HG03066 (cell line): ENCODE results near the gene FGL2.
"Not testable (repeated sequence)": the region's sequence is repeated elsewhere in the genome, so short reads cannot be mapped to it uniquely, and the experiment has no call there.

Source experiments
- ATAC-seq: cut with Tn5 transposase; IDR thresholded peaks from one replicate; pipeline ENCODE4 v1.9.1; 2021; ENCODE audit warnings: low read depth; ENCODE audit not compliant: unreplicated experiment

FGL2 gene, protein sequence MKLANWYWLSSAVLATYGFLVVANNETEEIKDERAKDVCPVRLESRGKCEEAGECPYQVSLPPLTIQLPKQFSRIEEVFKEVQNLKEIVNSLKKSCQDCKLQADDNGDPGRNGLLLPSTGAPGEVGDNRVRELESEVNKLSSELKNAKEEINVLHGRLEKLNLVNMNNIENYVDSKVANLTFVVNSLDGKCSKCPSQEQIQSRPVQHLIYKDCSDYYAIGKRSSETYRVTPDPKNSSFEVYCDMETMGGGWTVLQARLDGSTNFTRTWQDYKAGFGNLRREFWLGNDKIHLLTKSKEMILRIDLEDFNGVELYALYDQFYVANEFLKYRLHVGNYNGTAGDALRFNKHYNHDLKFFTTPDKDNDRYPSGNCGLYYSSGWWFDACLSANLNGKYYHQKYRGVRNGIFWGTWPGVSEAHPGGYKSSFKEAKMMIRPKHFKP

DNA sequence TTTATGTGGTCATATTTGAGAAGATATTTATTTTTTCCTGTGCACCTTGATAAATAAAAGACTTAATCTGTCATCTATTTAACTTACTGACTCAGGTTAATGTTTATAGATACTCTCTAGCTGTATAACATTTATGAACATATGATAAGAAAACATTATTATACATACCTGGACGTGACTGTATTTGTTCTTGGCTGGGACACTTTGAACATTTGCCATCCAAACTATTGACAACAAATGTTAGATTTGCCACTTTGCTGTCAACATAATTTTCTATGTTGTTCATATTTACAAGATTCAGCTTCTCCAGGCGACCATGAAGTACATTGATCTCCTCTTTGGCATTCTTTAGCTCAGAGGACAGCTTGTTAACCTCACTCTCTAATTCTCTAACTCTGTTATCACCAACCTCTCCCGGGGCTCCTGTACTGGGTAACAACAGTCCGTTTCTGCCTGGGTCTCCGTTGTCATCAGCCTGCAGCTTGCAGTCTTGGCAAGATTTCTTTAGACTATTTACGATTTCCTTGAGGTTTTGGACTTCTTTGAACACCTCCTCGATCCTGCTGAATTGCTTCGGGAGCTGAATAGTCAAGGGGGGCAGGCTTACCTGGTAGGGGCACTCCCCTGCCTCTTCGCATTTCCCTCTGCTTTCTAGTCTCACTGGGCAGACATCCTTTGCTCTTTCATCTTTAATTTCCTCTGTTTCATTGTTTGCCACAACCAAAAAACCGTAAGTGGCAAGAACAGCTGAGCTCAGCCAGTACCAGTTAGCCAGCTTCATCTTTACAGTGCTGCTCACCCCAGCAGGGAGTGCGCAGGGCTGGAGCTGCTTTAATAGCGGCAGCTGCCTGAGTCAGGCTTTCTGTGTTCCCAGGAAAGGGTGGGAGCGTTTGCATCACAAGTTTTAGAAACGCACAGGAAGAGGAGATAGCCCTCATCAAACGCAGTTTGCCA, at the start of gene FGL2:
Gene FGL2 (minus strand): TSS at position 807 of the 954 bp plus-strand sequence. CDS start 26 bp downstream, at position 781.
- ATAC-seq = no peak

DNA sequence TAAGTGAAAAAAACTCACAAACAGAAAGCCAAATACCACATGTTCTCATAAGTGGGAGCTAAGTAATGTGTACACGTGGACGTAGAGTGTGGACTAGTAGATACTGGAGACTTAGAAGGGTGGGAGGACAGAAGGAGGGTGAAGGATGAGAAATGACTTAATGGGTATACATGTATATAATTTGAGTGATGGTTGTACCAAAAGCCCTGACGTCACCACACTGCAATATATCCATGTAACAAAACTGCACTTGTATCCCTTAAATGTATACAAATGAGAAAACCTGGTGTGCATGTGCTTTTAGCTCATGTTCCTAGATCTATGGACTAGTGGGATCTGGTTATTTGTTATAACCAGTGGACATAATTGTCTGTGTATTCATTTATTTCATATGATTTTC, 48.5 kb upstream of the FGL2 start:
- ATAC-seq = no peak

DNA sequence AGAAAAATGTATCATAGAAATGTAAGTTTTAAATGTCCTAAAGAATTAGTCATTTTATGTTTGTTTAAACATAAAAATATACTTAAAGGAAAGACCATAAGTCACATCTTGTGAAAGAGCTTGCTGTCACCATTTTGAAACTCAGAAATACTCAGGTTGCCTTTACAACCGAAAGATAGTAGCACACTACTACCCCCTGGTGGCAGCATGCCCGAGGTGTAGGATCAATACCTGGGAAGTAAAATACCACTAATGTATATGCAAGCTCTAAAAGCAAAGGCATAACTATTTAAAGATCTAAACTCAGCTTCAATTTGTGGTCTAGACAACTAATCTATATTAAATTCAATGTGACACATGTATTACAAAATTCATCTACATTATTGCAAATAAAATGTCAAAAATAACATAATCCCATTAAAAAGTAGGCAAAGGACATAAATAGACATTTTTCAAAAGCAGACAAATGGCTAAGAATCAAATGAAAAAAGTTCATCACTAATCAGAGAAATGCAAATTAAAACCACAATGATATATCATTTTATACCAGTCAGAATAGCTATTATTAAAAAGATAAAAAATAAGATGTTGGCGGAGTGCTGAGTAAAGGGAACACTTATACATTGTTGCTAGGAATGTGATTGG, 47.7 kb upstream of the FGL2 start:
- ATAC-seq = peak; percentile 52

DNA sequence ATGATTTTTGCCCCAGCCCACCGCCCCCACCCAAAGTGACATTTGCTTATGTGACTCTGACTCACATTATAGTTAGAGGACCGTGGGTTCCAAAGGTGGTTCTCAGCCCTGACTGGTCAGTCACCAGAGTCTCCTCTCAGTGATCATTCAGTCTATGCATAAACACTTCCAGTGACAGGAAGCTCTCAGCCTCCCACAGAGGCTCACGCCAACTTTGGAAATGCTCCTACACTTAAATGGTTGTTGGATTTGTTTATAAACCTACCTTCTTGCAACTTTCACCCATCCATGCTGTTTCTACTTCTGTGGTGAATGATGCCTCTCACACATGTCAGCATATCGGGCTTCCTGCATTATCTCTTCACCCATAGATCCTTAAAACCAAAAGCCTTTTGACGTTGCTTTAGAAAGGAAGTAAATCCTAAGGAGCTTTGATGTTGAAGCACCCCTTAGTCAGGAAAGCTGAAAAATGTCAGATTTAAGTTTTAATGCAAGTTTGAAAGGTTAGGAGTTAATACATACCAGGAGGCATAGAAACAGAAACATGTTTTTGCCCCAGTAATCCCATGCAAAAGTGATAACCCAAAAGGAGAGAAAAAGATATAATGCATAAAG, 46.5 kb upstream of the FGL2 start:
- no peak for ATAC-seq

DNA sequence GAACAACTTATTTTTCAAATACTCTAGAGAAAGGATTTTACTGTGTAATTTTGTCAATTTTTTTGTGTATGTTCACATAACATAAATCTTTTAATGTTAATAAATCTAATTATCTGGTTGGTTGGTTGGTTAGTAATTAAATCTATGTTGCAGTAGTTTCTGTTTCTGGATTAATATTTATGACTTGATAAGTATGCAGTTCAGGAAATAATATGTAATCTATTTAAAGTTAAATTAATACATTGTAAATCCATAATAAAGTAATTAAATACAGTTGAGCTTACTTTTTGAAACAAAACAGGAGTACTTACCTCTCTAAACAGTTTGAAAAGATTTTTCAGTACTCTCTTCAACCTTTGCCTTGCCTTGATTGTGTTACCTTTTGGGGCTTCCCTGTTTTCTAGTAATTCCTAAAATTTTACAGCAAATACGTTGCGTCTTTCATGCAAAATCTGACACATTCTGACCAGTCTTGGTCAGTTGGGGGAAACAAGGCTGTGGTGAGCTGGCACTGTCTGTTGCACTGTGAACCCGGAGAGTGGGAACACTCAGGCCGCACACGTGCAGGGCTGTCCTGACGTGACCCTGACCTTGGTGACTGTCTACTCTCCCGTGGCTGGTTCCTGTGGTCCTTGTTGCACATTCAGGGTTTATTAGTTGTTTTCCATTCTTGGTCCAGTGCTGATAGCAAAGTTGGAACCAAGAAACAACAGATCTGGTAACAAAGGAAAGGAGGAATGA, 45.6 kb upstream of the FGL2 start:
- ATAC-seq = no peak

DNA sequence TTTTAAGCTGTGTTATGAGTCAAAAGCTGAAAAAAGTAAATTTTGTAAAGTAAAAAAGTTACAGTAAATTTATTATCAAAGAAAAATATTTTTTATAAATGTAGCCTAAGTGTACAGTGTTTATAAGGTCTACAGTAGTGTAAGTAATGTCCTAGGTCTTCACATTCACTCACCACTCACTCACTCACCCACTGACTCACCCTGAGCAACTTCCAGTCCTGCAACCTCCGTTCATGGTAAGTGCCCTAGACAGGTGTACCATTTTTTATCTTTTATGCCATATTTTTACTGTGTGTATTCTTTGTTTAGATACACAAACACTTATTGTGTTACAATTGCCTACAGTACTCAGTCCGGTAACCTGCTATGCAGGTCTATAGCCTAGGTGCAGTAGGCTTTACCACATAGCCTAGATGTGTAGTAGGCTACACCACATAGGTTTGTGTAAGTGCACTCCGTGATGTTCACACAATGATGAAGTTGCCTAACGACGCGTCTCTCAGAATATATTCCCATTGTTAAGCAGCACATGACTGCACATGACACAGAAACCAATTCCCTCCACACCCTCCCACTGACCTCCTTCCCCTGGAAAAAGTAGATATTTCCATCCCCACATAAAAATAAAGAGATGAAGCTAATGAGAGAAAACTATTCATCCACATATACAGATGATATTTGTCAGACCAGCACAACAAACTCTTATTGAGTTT, 44.8 kb upstream of the FGL2 start:
- no peak for ATAC-seq

DNA sequence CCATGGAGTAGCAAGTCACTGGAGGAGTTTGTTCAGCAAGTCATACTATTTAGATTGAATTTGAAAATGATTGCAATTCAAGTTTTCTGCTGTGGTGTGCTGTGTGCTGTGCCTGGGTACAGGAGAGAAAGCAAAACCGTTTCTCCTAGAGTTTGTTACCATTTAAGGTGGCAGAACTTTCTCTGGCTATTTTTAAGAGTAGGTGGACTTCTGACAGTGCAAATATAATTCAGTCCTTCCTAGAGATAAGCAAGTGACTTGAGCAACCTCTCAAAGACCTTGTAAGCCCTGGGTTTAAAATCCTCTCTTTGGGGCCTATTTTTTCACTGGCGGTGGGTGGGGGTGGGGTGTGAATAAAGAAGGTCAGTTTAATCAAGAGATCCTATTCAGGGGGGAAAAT, 42.9 kb upstream of the FGL2 start:
- ATAC-seq = no peak

DNA sequence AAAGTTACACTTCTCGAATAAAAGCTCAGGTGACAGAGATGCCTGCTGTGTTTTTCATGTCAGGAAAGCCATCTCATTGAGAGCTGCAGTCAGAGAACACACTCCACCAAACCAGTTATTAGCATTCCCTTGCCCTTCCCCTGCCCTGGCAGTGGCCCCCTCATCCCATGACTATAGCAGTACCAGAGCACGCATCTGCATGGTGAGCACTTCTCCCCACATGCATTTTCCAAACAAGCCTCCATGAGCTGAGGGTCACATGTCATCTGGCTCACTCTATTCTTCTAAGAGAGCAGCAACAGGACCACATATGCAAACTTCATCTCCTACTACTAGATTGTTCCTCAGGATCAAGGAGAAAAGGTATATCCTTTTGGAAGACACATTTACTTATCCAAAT, 42.4 kb upstream of the FGL2 start:
- ATAC-seq = no peak

DNA sequence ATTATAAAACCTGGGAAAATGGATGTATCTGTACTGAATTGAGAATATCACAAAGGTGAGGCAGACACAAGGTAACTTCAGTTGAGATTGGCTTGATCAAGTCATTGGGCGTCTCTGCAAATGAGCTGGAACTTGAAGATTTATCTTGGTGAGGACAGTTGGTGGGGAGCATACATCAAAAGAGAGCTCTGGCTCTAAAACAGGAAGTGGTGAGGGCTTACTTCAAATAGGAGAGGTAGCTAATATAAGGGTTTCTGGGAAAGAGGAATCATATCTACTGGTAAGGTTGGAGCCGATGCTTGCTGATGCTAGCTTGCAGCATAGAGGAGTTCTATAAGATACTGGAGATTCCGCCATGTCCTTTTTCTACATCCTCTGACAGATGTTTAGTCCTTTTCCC, 39.9 kb upstream of the FGL2 start:
- ATAC-seq = no peak

DNA sequence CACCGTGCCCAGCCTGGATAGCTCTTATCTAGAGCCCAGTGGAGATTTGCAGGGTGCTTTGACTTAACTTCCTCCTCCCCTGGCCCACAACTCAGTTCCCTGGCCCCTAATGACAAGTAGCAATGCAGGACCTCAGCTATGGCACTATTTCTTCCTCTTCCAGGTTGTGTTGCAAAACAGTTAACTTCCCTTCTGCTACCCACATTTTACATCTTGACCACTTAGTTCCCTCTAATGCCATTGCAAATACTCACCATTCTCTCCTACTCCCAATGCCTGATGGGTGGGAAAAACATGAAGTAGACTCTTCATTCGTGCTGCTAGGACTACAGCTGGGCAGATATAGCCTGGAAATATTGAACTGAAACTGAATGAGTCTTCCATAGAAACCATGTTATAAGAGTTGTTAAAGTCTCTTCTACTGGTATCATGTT, 39.1 kb upstream of the FGL2 start:
- no peak for ATAC-seq

DNA sequence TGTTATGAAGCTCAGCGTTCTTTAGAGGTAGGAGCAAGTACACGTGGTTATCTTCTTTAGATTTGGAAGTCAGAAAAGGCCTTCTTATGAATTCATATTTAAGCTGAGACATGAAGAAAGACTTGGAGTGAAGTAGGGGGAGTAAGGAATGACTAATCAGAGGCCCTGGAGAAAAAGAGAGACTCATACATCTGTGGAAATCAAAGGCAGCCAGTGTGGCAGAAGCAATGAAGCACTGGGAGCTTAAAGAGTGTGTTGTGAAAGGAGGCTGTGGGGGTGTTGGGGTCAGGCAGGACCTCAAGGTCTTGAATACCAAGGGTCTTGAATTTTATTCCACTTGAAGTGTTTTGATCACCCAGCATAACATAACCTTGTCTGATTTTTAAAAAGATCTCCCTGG, 35.7 kb upstream of the FGL2 start:
- no peak for ATAC-seq

DNA sequence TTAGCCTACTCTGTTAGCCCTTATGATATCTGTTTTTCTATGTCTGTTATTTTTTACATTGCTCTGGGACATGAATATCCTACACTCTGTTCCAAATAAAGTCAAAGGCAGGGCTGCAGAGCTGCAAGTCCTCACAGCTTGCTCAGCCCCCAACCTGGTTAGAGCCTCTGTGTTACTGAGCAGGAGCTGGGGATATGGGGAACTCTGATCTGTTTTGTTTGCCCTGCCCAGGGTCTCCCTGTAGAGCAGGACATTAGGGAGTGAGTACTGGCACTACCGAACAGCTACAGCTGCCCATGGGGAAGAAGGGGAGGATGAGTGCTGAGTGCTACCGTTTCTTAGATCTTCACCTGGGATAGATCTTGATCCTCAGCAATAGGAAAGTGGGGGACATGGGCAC, 32.8 kb upstream of the FGL2 start:
- ATAC-seq = no peak

DNA sequence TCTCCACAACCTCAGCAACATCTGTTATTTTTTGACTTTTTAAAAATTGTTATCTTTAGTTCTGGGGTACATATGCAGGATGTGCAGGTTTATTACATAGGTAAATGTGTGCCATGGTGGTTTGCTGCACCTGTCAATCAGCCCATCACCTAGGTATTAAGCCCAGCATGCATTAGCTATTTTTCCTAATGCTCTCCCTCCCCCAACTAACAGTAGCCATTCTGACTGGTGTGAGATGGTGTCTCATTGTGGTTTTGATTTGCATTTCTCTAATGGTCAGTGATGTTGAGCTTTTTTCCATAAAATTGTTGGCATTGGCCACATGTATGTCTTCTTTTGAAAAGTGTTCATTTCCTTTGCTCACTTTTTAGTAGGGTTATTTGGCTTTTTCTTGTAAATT, 29.2 kb upstream of the FGL2 start:
- ATAC-seq = not testable (repeated sequence)

DNA sequence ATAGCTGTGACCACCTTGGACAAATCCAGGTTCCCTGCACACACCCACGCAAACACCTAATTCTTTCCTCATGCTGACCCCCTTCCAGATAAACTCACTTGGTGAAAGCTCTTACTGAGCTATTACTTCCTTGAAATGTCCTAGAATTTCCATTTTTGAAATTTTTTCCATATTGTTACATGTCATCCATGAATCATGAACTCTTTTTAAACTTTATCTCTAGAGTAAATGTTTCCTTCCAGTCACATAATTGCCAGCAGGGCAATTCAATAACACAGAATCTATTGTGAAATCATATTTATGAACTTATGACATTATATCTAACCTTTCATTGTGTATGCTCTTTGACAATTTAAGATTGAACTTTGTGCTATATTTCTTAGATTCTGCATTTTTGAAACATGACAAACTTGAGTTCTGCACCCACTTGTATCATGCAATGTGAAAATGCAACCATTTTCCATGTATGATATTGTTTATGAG, 26.8 kb upstream of the FGL2 start:
- no peak for ATAC-seq

DNA sequence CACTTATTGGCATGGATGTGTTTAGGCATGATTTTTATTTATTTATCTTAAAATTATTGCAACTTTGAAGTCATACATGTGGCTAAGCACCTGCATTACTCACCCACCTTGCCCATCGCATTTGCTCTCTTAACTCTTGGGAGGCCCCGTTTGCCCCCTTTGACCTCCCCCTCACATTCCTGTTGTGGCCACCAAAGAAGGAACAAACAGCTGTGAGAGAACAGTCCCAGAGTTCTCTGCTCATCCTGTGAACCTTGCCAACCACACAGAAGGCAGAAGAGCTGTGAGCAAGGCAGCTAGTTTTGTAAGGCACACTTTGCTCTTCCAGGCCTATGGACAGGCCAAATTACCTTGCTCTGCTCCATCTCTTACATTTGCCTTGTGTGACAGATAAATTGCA, 23.6 kb upstream of the FGL2 start:
- no peak for ATAC-seq

DNA sequence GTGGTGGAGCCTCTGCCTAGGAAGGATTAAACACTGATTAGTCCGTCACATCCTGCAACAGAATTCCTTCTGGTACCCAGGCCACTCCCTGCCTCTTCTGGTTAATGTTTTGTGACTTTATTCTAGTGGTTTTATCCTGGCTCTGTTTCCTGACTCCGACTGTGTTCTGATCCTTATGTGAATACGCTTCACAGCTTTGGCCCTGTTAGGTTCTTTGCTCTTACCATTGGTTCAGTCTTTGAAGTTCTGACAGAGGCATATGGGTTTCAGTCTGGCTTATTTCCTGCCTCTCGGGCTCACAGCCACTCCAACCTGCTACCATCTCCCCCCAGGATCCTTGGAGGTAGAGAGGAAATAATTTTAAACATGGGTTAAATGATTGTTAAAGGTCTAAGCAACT, 23.2 kb upstream of the FGL2 start:
- no peak for ATAC-seq

DNA sequence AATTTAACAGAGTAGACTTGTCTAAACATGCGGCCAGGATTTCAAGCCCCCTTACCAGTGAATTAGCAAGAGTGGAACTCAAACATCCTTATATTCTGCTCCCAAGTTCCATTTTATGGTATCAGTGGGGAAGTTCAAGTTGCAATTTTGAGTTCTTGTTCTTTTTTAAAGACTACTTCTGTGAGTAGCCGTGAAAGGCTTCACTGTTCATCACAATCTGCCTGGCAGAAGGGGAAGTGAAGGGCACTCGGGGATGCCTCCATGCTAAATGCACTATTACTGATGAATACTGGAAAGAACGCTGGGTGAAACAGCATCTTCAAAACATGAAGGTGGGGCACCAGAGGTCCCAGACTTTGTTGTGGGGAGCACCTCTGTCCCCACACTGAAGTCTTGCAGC, 22.4 kb upstream of the FGL2 start:
- no peak for ATAC-seq

DNA sequence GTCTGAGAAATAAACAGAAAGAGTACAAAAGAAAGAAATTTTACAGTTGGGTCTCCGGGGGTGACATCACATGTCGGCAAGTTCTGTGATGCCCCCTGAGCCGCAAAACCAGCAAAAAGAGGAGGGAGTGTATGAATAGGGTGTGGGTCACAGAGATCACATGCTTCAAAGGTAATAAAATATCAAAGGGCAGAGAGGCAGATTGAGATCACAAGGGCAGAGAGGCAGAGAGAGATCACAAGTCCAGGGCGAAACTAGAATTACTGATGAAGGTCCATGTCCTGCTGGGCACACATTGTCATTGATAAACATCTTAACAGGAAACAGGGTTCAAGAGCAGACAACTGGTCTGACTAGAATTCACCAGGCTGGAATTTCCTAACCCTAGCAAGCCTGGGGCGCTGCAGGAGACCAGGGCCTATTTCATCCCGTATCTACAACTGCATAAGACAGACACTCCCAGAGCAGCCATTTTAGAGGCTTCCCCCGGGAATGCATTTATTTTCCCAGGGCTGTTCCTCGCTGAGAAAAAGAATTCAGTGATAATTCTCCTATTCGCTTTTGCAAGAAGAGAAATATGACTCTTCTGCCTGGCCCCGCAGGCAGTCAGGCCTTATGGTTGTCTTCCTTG, 20.2 kb upstream of the FGL2 start:
- not testable (repeated sequence) for ATAC-seq
